IMR-90 (cell line): Measurements from ENCODE around the gene EFEMP2. TPM values are rescaled to one million over a fixed set of nuclear protein-coding genes. Genes with fewer than 3 reads are reported as not detected.

ENCODE experiments used
- ATAC-seq: fragments of 200-7000 bp; cut with Tn5 transposase; 2 replicates; pipeline ENCODE4 v1.9.1; 2020; ENCODE audit warnings: low read depth, mild to moderate bottlenecking, moderate library complexity
- BruUV-seq: library from RNA; stranded (reverse); fragments of 400-500 nt; replicated peaks from 2 replicates; lab custom pipeline; 2021; lab: Mats Ljungman, UMichigan
- CTCF ChIA-PET: fragments of 300-600 bp; formaldehyde crosslinking; extraction: SDS; loops from one replicate; lab custom pipeline; 2021; ENCODE audit warnings: antibody characterized with exemption; lab: Yijun Ruan, JAX
- POLR2A ChIA-PET: fragments of 300-600 bp; sonication (Branson Sonifier 250); formaldehyde crosslinking; loops from one replicate; lab custom pipeline; 2022; ENCODE audit warnings: antibody characterized with exemption; ENCODE audit not compliant: unreplicated experiment; lab: Charles Lee
- DNase-seq: peaks from one replicate; pipeline ENCODE4 v3.0.0; 2013
- H2AFZ ChIP-seq: replicated peaks from 2 replicates; pipeline ENCODE3; 2013; ENCODE audit warnings: low read length, mild to moderate bottlenecking; ENCODE audit not compliant: poor library complexity
- H2AK5ac ChIP-seq: 2 replicates; pipeline ENCODE4 v1.6.1; 2013; ENCODE audit warnings: low read depth, low read length, inconsistent platforms
- H2AK9ac ChIP-seq: replicated peaks from 2 replicates; pipeline ENCODE3; 2013; ENCODE audit warnings: mild to moderate bottlenecking, low read depth, low read length, moderate library complexity; ENCODE audit not compliant: poor library complexity
- H2BK120ac ChIP-seq: 2 replicates; pipeline ENCODE4 v1.6.1; 2013; ENCODE audit warnings: low read depth, low read length, inconsistent platforms
- H2BK15ac ChIP-seq: 3 replicates; pipeline ENCODE4 v1.6.1; 2013; ENCODE audit warnings: low read depth, low read length, inconsistent platforms
- H2BK20ac ChIP-seq: 2 replicates; pipeline ENCODE4 v1.6.1; 2013; ENCODE audit warnings: low read depth, mild to moderate bottlenecking, inconsistent platforms, low read length, moderate library complexity
- H2BK5ac ChIP-seq: 2 replicates; pipeline ENCODE4 v1.6.1; 2013; ENCODE audit warnings: mild to moderate bottlenecking, low read depth, low read length, inconsistent platforms; ENCODE audit not compliant: poor library complexity, severe bottlenecking
- H3K14ac ChIP-seq: replicated peaks from 2 replicates; pipeline ENCODE4 v1.6.1; 2013; ENCODE audit warnings: low read depth, low read length, inconsistent platforms
- H3K18ac ChIP-seq: 2 replicates; pipeline ENCODE4 v1.6.1; 2013; ENCODE audit warnings: low read depth, low read length, control low read depth
- H3K23ac ChIP-seq: 2 replicates; pipeline ENCODE4 v1.6.1; 2013; ENCODE audit warnings: low read depth, low read length, inconsistent platforms
- H3K27ac ChIP-seq: 2 replicates; pipeline ENCODE4 v1.5.1; 2013; ENCODE audit warnings: mild to moderate bottlenecking, control low read depth, low read length; ENCODE audit not compliant: insufficient read depth
- H3K27me3 ChIP-seq: 2 replicates; pipeline ENCODE4 v1.6.1; 2013; ENCODE audit warnings: low read length; ENCODE audit not compliant: control insufficient read depth, insufficient read depth
- H3K36me3 ChIP-seq: 2 replicates; pipeline ENCODE4 v1.6.1; 2013; ENCODE audit warnings: low read length, mixed read lengths; ENCODE audit not compliant: control insufficient read depth, insufficient read depth
- H3K4ac ChIP-seq: 2 replicates; pipeline ENCODE4 v1.6.1; 2013; ENCODE audit warnings: low read depth, low read length, inconsistent platforms
- H3K4me1 ChIP-seq: 2 replicates; pipeline ENCODE4 v1.6.1; 2013; ENCODE audit warnings: low read length, mixed read lengths; ENCODE audit not compliant: control insufficient read depth, insufficient read depth
- H3K4me2 ChIP-seq: 2 replicates; pipeline ENCODE4 v1.6.1; 2013; ENCODE audit warnings: low read depth, mild to moderate bottlenecking, control low read depth, low read length, moderate library complexity
- H3K4me3 ChIP-seq: 2 replicates; pipeline ENCODE4 v1.5.1; 2013; ENCODE audit warnings: low read depth, mild to moderate bottlenecking, control low read depth, low read length, moderate library complexity; ENCODE audit not compliant: insufficient read depth
- H3K56ac ChIP-seq: 2 replicates; pipeline ENCODE4 v1.6.1; 2013; ENCODE audit warnings: low read length, inconsistent platforms; ENCODE audit not compliant: insufficient read depth; ENCODE audit errors: extremely low read depth
- H3K79me1 ChIP-seq, 2 experiments: 2 replicates each; pipeline ENCODE4 v1.6.1; 2013; ENCODE audit warnings: low read length in 2 of 2, inconsistent platforms in 1 of 2, low read depth in 1 of 2
- H3K9ac ChIP-seq: 2 replicates; pipeline ENCODE4 v1.6.1; 2013; ENCODE audit warnings: low read depth, low read length, control low read depth
- H3K9me1 ChIP-seq: 2 replicates; pipeline ENCODE4 v1.6.1; 2013; ENCODE audit warnings: low read length, inconsistent platforms; ENCODE audit not compliant: insufficient read depth
- H3K9me3 ChIP-seq: 2 replicates; pipeline ENCODE4 v1.6.1; 2013; ENCODE audit warnings: low read length; ENCODE audit not compliant: control insufficient read depth, insufficient read depth
- H4K20me1 ChIP-seq: 2 replicates; pipeline ENCODE4 v1.6.1; 2013; ENCODE audit warnings: low read length, inconsistent platforms; ENCODE audit not compliant: insufficient read depth
- H4K5ac ChIP-seq: 2 replicates; pipeline ENCODE4 v1.6.1; 2013; ENCODE audit warnings: mild to moderate bottlenecking, low read depth, low read length, control low read depth
- H4K8ac ChIP-seq, 2 experiments: 2 replicates each; pipeline ENCODE4 v1.6.1; 2013; ENCODE audit warnings: low read depth in 2 of 2, low read length in 2 of 2, control low read depth in 1 of 2, inconsistent platforms in 1 of 2
- H4K91ac ChIP-seq: 2 replicates; pipeline ENCODE4 v1.6.1; 2013; ENCODE audit warnings: low read depth, low read length, inconsistent platforms; ENCODE audit not compliant: insufficient read depth
- BHLHE40 ChIP-seq: fragments of 150-350 bp; IDR thresholded peaks from 2 replicates; pipeline ENCODE4 v1.6.1; 2016; ENCODE audit warnings: mild to moderate bottlenecking, low read depth, low read length
- CEBPB ChIP-seq: IDR thresholded peaks from 2 replicates; pipeline ENCODE4 v1.6.1; 2012; ENCODE audit warnings: low read depth, low read length, improper control_type of control experiment
- CHD1 ChIP-seq: IDR thresholded peaks from 2 replicates; pipeline ENCODE4 v1.6.1; 2012; ENCODE audit warnings: low read depth, low read length, improper control_type of control experiment
- FOS ChIP-seq: fragments of 150-350 bp; IDR thresholded peaks from 2 replicates; pipeline ENCODE4 v1.6.1; 2016; ENCODE audit warnings: low read depth, low read length
- MAFK ChIP-seq: IDR thresholded peaks from 2 replicates; pipeline ENCODE4 v1.6.1; 2012; ENCODE audit warnings: low read depth, low read length, improper control_type of control experiment
- MAZ ChIP-seq: IDR thresholded peaks from 2 replicates; pipeline ENCODE4 v1.6.1; 2012; ENCODE audit warnings: low read depth, mild to moderate bottlenecking, low read length, improper control_type of control experiment, moderate library complexity, borderline replicate concordance
- MXI1 ChIP-seq: IDR thresholded peaks from 2 replicates; pipeline ENCODE4 v1.6.1; 2012; ENCODE audit warnings: low read depth, mild to moderate bottlenecking, low read length, moderate library complexity, borderline replicate concordance
- NFE2L2 ChIP-seq: fragments of 150-350 bp; IDR thresholded peaks from 2 replicates; pipeline ENCODE4 v1.6.1; 2016; ENCODE audit warnings: low read depth, mild to moderate bottlenecking, low read length
- POLR2A ChIP-seq: IDR thresholded peaks from 2 replicates; pipeline ENCODE4 v1.6.1; 2012; ENCODE audit warnings: mild to moderate bottlenecking, low read depth, low read length
- RAD21 ChIP-seq: IDR thresholded peaks from 2 replicates; pipeline ENCODE4 v1.6.1; 2012; ENCODE audit warnings: low read length, improper control_type of control experiment
- RCOR1 ChIP-seq: IDR thresholded peaks from 2 replicates; pipeline ENCODE4 v1.6.1; 2012; ENCODE audit warnings: mild to moderate bottlenecking, low read length, improper control_type of control experiment; ENCODE audit not compliant: insufficient replicate concordance
- RFX5 ChIP-seq: IDR thresholded peaks from 2 replicates; pipeline ENCODE4 v1.8.0; 2012; ENCODE audit warnings: low read depth, mild to moderate bottlenecking, low read length, moderate library complexity
- SMC3 ChIP-seq: fragments of 150-350 bp; IDR thresholded peaks from 2 replicates; pipeline ENCODE4 v1.6.1; 2016; ENCODE audit warnings: low read depth, mild to moderate bottlenecking, antibody characterized with exemption, low read length, moderate library complexity
- WGBS, 2 experiments: methylation state at CpG; one replicate each; pipeline versions ENCODE4 v1.1.5 to v1.1.7; 2013; ENCODE audit warnings: missing lambda C conversion rate in 2 of 2; ENCODE audit not compliant: insufficient read length in 1 of 2; ENCODE audit errors: extremely low coverage in 2 of 2; 5-methylcytosine and 5-hydroxymethylcytosine counted together
- dilution Hi-C: fragments of 300-500 bp; cut with HindIII; formaldehyde crosslinking; loops from one replicate; pipeline ENCODE4 v1.14.3; 2018; ENCODE audit warnings: low sequenced_read_pairs; ENCODE audit not compliant: unreplicated experiment
- in situ Hi-C: fragments of 300-500 bp; cut with MboI; formaldehyde crosslinking; loops from 3 replicates; pipeline ENCODE4 v1.14.3; 2019; ENCODE audit warnings: low sequenced_read_pairs, inconsistent platforms, mixed read lengths
- intact Hi-C: fragments of 100-400 bp; cut with micrococcal nuclease; formaldehyde crosslinking; loops from 2 replicates; pipeline ENCODE4 v1.10.0; 2022
- polyA plus RNA-seq, 3 experiments: library from polyadenylated mRNA; depleted of rRNA; stranded (reverse); fragments of >200 nt; gene quantifications; 2 replicates each; pipeline ENCODE4 v1.2.3, GENCODE V29; 2012; ENCODE audit warnings: low replicate concordance in 1 of 3
- total RNA-seq: library from RNA; depleted of rRNA; stranded (reverse); fragments of >200 nt; gene quantifications from 2 replicates; pipeline ENCODE4 v1.2.3, GENCODE V29; 2012
- TF ChIP-seq, protein P1 (sequence below): fragments of 150-350 bp; IDR thresholded peaks from 2 replicates; pipeline ENCODE4 v1.6.1; 2016; ENCODE audit warnings: low read depth, mild to moderate bottlenecking, low read length, moderate library complexity, borderline replicate concordance
- TF ChIP-seq, protein P2 (sequence below): fragments of 150-350 bp; IDR thresholded peaks from 2 replicates; pipeline ENCODE4 v1.6.1; 2017; ENCODE audit warnings: mild to moderate bottlenecking, antibody characterized with exemption, low read length, low read depth
- TF ChIP-seq, protein P3 (sequence below): conservative IDR thresholded peaks from 2 replicates; pipeline ENCODE4 v1.5.1; 2012; ENCODE audit warnings: mild to moderate bottlenecking, low read depth, low read length, improper control_type of control experiment

Gene EFEMP2
- total and polyA plus RNA-seq, 2 of the 4 experiments (the other 2 are of a cell fraction) = 62.7 to 431 TPM

DNA sequence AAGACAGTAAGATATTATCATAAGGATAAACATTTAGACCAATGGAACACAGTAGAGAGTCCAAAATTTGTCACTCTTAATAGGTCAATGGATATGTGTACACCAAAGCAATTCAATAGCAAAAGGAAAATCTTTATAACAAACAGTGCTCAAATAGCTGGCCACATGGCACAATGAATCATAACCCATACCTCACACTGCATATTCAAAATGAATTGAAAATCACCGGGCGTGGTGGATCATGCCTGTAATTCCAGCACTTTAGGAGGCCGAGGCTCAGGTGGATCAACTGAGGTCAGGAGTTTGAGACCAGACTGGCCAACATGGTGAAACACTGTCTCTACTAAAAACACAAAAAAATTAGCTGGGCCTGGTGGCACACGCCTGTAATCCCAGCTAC lies 30.5 kb downstream of the EFEMP2 start:
- Histone ChIP-seq H4K20me1 (no peaks in the 10 kb centered on the region), H4K8ac (no peak overlapping the region), H3K27me3 (no peaks in the 10 kb centered on the region), H3K9me1 (no peaks in the 10 kb centered on the region), H2BK120ac (no peak overlapping the region), H2BK20ac (no peak overlapping the region), H3K23ac (no peak overlapping the region), H3K27ac (no peak overlapping the region), H3K79me1 (no peaks in the 10 kb centered on the region), H4K91ac (no peak overlapping the region), H2AK5ac (no peak overlapping the region), H3K4me2 (no peak overlapping the region), H2AFZ (no peak overlapping the region), H2BK15ac (no peak overlapping the region), H3K36me3 (no peaks in the 10 kb centered on the region), H3K9me3 (no peaks in the 10 kb centered on the region), H3K4me3 (no peak overlapping the region), H3K4me1 (no peaks in the 10 kb centered on the region), H4K5ac (no peak overlapping the region), H3K56ac (no peak overlapping the region), H2BK5ac (no peak overlapping the region), H3K18ac (no peak overlapping the region), H3K4ac (no peak overlapping the region), H3K9ac (no peak overlapping the region), H3K14ac (no peak overlapping the region), H2AK9ac (no peak overlapping the region)
- no peak for ATAC-seq
- no TSS peak for BruUV-seq
- no peak for TF ChIP-seq RAD21
- no peak for TF ChIP-seq POLR2A
- no peak for TF ChIP-seq NFE2L2
- TF ChIP-seq, protein P1, sequence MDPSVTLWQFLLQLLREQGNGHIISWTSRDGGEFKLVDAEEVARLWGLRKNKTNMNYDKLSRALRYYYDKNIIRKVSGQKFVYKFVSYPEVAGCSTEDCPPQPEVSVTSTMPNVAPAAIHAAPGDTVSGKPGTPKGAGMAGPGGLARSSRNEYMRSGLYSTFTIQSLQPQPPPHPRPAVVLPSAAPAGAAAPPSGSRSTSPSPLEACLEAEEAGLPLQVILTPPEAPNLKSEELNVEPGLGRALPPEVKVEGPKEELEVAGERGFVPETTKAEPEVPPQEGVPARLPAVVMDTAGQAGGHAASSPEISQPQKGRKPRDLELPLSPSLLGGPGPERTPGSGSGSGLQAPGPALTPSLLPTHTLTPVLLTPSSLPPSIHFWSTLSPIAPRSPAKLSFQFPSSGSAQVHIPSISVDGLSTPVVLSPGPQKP = no peak
- no peak for TF ChIP-seq MAZ
- TF ChIP-seq BHLHE40 = no peak
- no peak for TF ChIP-seq RCOR1
- TF ChIP-seq, protein P2, sequence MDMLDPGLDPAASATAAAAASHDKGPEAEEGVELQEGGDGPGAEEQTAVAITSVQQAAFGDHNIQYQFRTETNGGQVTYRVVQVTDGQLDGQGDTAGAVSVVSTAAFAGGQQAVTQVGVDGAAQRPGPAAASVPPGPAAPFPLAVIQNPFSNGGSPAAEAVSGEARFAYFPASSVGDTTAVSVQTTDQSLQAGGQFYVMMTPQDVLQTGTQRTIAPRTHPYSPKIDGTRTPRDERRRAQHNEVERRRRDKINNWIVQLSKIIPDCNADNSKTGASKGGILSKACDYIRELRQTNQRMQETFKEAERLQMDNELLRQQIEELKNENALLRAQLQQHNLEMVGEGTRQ = no peak
- no peak for TF ChIP-seq MXI1
- no peak for TF ChIP-seq SMC3
- no peak for TF ChIP-seq MAFK
- TF ChIP-seq CEBPB = no peak
- TF ChIP-seq CHD1 = no peak
- TF ChIP-seq, protein P3, sequence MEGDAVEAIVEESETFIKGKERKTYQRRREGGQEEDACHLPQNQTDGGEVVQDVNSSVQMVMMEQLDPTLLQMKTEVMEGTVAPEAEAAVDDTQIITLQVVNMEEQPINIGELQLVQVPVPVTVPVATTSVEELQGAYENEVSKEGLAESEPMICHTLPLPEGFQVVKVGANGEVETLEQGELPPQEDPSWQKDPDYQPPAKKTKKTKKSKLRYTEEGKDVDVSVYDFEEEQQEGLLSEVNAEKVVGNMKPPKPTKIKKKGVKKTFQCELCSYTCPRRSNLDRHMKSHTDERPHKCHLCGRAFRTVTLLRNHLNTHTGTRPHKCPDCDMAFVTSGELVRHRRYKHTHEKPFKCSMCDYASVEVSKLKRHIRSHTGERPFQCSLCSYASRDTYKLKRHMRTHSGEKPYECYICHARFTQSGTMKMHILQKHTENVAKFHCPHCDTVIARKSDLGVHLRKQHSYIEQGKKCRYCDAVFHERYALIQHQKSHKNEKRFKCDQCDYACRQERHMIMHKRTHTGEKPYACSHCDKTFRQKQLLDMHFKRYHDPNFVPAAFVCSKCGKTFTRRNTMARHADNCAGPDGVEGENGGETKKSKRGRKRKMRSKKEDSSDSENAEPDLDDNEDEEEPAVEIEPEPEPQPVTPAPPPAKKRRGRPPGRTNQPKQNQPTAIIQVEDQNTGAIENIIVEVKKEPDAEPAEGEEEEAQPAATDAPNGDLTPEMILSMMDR = no peak
- no peak for TF ChIP-seq FOS
- no peak for TF ChIP-seq RFX5
- no CpG with 5 or more reads among the region's 4 CpGs for WGBS, 2 experiments
- dilution Hi-C loops = no loop called here
- in situ Hi-C loops = no loop called here
- no peak for DNase-seq
- intact Hi-C loops = no loop called here
- CTCF ChIA-PET = no interaction called here
- POLR2A ChIA-PET = no interaction called here
